ENCODE measurements around the gene SCARF2. TPM values are rescaled to one million over a fixed set of nuclear protein-coding genes. Genes with fewer than 3 reads are reported as not detected.

SCARF2 gene
- total RNA-seq, 2 donors from 2014 or later, result 12.8 to 28.6 TPM

DNA sequence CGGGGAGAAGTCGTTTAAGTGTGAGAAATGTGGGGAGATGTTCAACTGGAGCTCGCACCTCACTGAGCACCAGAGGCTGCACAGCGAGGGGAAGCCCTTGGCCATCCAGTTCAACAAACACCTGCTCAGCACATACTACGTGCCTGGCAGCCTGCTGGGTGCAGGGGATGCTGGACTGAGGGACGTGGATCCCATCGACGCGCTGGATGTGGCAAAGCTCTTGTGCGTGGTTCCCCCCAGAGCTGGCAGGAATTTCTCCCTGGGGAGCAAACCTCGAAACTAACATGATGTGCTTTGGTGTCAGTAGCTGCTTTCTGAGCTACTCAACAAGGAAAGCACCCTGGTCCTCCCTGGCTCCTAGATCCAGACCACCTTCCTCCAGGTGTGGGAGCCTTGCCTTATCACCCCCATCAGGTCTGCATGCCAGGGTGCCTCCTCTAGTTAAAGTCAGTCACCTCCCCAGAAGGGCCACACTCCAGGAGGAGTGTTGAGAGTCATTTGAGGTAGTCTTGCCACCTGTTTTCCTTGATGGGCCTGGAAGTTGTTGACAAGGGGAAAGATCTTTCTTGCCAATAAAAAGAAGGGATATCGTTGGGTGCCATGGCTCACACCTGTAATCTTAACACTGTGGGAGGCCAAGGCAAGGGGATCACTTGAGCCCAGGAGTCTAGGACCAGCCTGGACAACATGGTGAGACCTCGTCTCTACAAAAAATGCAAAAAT is 30.8 kb downstream of the SCARF2 start:
- TF ChIP-seq POLR2A (IDR thresholded peaks at IDR 0.05) (no peak), POLR2AphosphoS5 (IDR thresholded peaks at IDR 0.05) (no peak), CTCF (IDR thresholded peaks at IDR 0.05) (no peak)
- intact Hi-C loops (cut with DNase I), result no loop called here
- no peak for DNase-seq (ENCODE audit: low spot score)
- H3K36me3 ChIP-seq, result no peaks in the 10 kb centered on the region
- H3K4me3 ChIP-seq, result no peak overlapping the region
- no peaks in the 10 kb centered on the region for H3K9me3 ChIP-seq
- H3K4me1 ChIP-seq (replicated peaks), result no peaks in the 10 kb centered on the region
- 91% methylated on average over 13 of the region's 13 CpGs for WGBS
- no peak overlapping the region for H3K27ac ChIP-seq
- no peaks in the 10 kb centered on the region for H3K27me3 ChIP-seq (replicated peaks; ENCODE audit: insufficient read depth)

- no peak overlapping the region for H3K27ac ChIP-seq
- no peak for TF ChIP-seq POLR2A (IDR thresholded peaks at IDR 0.05)
- TF ChIP-seq CTCF (IDR thresholded peaks at IDR 0.05), result no peak
- no peak for TF ChIP-seq POLR2AphosphoS5 (IDR thresholded peaks at IDR 0.05)
- DNase-seq (ENCODE audit: low spot score), result no peak
- H3K4me1 ChIP-seq (replicated peaks), result no peaks in the 10 kb centered on the region
- H3K36me3 ChIP-seq, result no peaks in the 10 kb centered on the region
- H3K4me3 ChIP-seq, result no peak overlapping the region
- H3K27me3 ChIP-seq (replicated peaks; ENCODE audit: insufficient read depth), result no peaks in the 10 kb centered on the region
- 97% methylated on average over 51 of the region's 62 CpGs for WGBS
- intact Hi-C loops (cut with DNase I), result no loop called here
- no peaks in the 10 kb centered on the region for H3K9me3 ChIP-seq
Measured at GRCh38 chr22:20405931-20406685, 31.5 kb downstream of the SCARF2 start.

DNA sequence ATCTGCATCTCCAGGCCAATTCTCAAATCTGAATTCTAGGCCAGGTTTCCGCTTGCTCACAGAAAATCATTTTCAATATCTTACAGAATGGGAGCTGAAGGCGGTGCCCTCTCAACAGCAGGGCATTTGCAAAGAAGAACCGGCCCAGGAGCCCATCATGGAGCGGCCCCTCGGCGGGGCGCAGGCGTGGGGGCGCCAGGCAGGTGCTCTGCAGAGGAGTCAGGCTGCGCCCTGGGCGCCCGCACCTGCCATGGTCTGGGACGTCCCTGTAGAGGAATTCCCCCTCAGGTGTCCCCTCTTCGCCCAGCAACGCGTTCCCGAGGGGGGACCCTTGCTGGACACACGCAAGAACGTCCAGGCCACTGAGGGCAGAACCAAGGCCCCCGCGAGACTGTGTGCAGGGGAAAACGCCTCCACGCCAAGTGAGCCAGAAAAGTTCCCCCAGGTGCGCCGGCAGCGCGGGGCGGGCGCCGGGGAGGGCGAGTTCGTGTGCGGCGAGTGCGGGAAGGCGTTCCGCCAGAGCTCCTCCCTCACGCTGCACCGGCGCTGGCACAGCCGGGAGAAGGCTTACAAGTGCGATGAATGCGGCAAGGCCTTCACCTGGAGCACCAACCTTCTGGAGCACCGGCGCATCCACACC is 32.2 kb downstream of the SCARF2 start:
- no peaks in the 10 kb centered on the region for H3K27me3 ChIP-seq (replicated peaks; ENCODE audit: insufficient read depth)
- WGBS, result 95% methylated on average over 39 of the region's 45 CpGs
- no peaks in the 10 kb centered on the region for H3K36me3 ChIP-seq
- H3K4me1 ChIP-seq (replicated peaks), result no peaks in the 10 kb centered on the region
- no peak overlapping the region for H3K4me3 ChIP-seq
- TF ChIP-seq POLR2A (IDR thresholded peaks at IDR 0.05) (no peak), POLR2AphosphoS5 (IDR thresholded peaks at IDR 0.05) (no peak), CTCF (IDR thresholded peaks at IDR 0.05) (no peak)
- intact Hi-C loops (cut with DNase I), result no loop called here
- DNase-seq (ENCODE audit: low spot score), result no peak
- H3K9me3 ChIP-seq, result no peaks in the 10 kb centered on the region
- H3K27ac ChIP-seq, result no peak overlapping the region

DNA sequence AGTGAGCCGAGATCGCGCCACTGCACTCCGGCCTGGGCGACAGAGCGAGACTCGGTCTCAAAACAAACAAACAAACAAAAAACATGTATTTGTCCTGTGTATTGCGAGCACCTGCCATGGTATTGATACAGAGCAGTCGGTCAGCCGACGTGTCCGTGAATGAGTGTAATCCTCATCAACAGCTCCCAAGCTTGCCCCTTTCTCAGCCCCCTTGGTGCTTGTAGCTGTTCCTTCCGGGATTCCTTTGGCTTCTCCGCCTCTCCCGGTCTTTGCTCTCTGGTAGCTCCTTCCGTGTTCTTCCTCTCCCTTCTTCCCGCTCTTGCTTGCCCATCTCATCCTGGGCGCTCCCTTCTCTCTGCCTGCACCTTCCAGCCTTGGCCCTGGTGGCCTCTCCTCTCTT is 32.7 kb downstream of the SCARF2 start:
- H3K9me3 ChIP-seq, result no peaks in the 10 kb centered on the region
- H3K27ac ChIP-seq, result no peak overlapping the region
- no peak overlapping the region for H3K4me3 ChIP-seq
- H3K4me1 ChIP-seq (replicated peaks), result no peaks in the 10 kb centered on the region
- 91% methylated on average over 18 of the region's 18 CpGs for WGBS
- TF ChIP-seq CTCF (IDR thresholded peaks at IDR 0.05), result no peak
- no peak for TF ChIP-seq POLR2AphosphoS5 (IDR thresholded peaks at IDR 0.05)
- no peak for TF ChIP-seq POLR2A (IDR thresholded peaks at IDR 0.05)
- DNase-seq (ENCODE audit: low spot score), result no peak
- intact Hi-C loops (cut with DNase I), result no loop called here
- H3K27me3 ChIP-seq (replicated peaks; ENCODE audit: insufficient read depth), result no peaks in the 10 kb centered on the region
- no peaks in the 10 kb centered on the region for H3K36me3 ChIP-seq

Data from prostate gland (tissue), 2 donors.